Neural cell (in vitro differentiated cells): Measurements from ENCODE around the gene TMEM125. TPM values are rescaled to one million over a fixed set of nuclear protein-coding genes. Genes with fewer than 3 reads are reported as not detected.

Experiments
- H2AFZ ChIP-seq: fragments of 200-600, 300-800 bp; sonication (generic), shearing (Covaris generic); 2 replicates; pipeline ENCODE4 v1.6.0; 2014; ENCODE audit warnings: low read depth, mild to moderate bottlenecking, antibody characterized with exemption, low read length, moderate library complexity
- H3F3A ChIP-seq: fragments of 200-600 bp; shearing (Covaris generic); 2 replicates; pipeline ENCODE4 v1.6.1; 2016; ENCODE audit warnings: mild to moderate bottlenecking, moderate library complexity, mixed read lengths, antibody characterized with exemption, low read length; ENCODE audit not compliant: insufficient read depth, poor library complexity, severe bottlenecking
- H3K27ac ChIP-seq: fragments of 200-600, 300-800 bp; sonication (generic), shearing (Covaris generic); 2 replicates; pipeline ENCODE4 v1.5.1; 2014; ENCODE audit warnings: mild to moderate bottlenecking, low read length, moderate library complexity
- H3K27me3 ChIP-seq: fragments of 300-800, 200-600 bp; sonication (generic), shearing (Covaris generic); 2 replicates; pipeline ENCODE4 v1.6.0; 2014; ENCODE audit warnings: mild to moderate bottlenecking, low read depth, low read length, moderate library complexity; ENCODE audit not compliant: insufficient read depth
- H3K36me3 ChIP-seq: fragments of 300-800, 200-600 bp; sonication (generic), shearing (Covaris generic); 2 replicates; pipeline ENCODE4 v1.5.1; 2014; ENCODE audit warnings: mild to moderate bottlenecking, antibody characterized with exemption, low read length, moderate library complexity; ENCODE audit not compliant: insufficient read depth
- H3K4me2 ChIP-seq: fragments of 300-800, 200-600 bp; sonication (generic), shearing (Covaris generic); 2 replicates; pipeline ENCODE4 v1.6.0; 2014; ENCODE audit warnings: mild to moderate bottlenecking, low read length
- H3K4me3 ChIP-seq: fragments of 300-800, 200-600 bp; sonication (generic), shearing (Covaris generic); 2 replicates; pipeline ENCODE4 v1.5.1; 2014; ENCODE audit warnings: mild to moderate bottlenecking, low read length, moderate library complexity
- H3K79me2 ChIP-seq: fragments of 200-600 bp; shearing (Covaris generic); replicated peaks from 2 replicates; pipeline ENCODE4 v1.6.0; 2014; ENCODE audit warnings: mild to moderate bottlenecking, low read length, moderate library complexity; ENCODE audit not compliant: insufficient read depth
- H3K9ac ChIP-seq: fragments of 300-800, 200-600 bp; sonication (generic), shearing (Covaris generic); 2 replicates; pipeline ENCODE4 v1.6.1; 2016; ENCODE audit warnings: mild to moderate bottlenecking, low read length, mixed read lengths
- H3K9me2 ChIP-seq: fragments of 200-600 bp; shearing (Covaris generic); 2 replicates; pipeline ENCODE4 v1.6.1; 2016; ENCODE audit warnings: mild to moderate bottlenecking, low read length, mixed read lengths; ENCODE audit not compliant: insufficient read depth
- H3K9me3 ChIP-seq: fragments of 200-600, 300-800 bp; sonication (generic), shearing (Covaris generic); 2 replicates; pipeline ENCODE4 v1.6.1; 2016; ENCODE audit warnings: mild to moderate bottlenecking, mixed run types, low read length, moderate library complexity, mixed read lengths
- H4K20me1 ChIP-seq: fragments of 200-600 bp; shearing (Covaris generic); 2 replicates; pipeline ENCODE4 v1.6.1; 2016; ENCODE audit warnings: mild to moderate bottlenecking, mixed run types; ENCODE audit not compliant: insufficient read depth
- CTCF ChIP-seq: fragments of 450-650 bp; IDR thresholded peaks from 2 replicates; pipeline ENCODE4 v1.5.1; 2014; ENCODE audit warnings: antibody characterized with exemption, mild to moderate bottlenecking, moderate library complexity; ENCODE audit not compliant: poor library complexity, severe bottlenecking
- EP300 ChIP-seq: fragments of 450-650 bp; conservative IDR thresholded peaks from 2 replicates; pipeline ENCODE4 v1.6.1; 2014; ENCODE audit warnings: antibody characterized with exemption, mild to moderate bottlenecking, moderate library complexity; ENCODE audit not compliant: poor library complexity, severe bottlenecking
- EZH2 ChIP-seq: fragments of 200-600, 300-800 bp; shearing (Covaris generic), sonication (generic); IDR thresholded peaks from 2 replicates; pipeline ENCODE4 v1.6.1; 2014; ENCODE audit warnings: antibody characterized with exemption, low read length, borderline replicate concordance, mild to moderate bottlenecking; ENCODE audit not compliant: insufficient read depth, poor library complexity, severe bottlenecking
- MXI1 ChIP-seq: fragments of 450-650 bp; conservative IDR thresholded peaks from 2 replicates; pipeline ENCODE4 v1.6.1; 2014; ENCODE audit warnings: antibody characterized with exemption, mild to moderate bottlenecking; ENCODE audit not compliant: poor library complexity, severe bottlenecking
- POLR2AphosphoS5 ChIP-seq: IDR thresholded peaks from 2 replicates; pipeline ENCODE4 v1.6.1; 2012
- RAD21 ChIP-seq: fragments of 450-650 bp; conservative IDR thresholded peaks from 2 replicates; pipeline ENCODE4 v1.6.1; 2014; ENCODE audit warnings: antibody characterized with exemption, mild to moderate bottlenecking, moderate library complexity
- SMC3 ChIP-seq: fragments of 450-650 bp; conservative IDR thresholded peaks from 2 replicates; pipeline ENCODE4 v1.6.1; 2014; ENCODE audit warnings: antibody characterized with exemption, mild to moderate bottlenecking, moderate library complexity; ENCODE audit not compliant: poor library complexity
- TAF1 ChIP-seq: IDR thresholded peaks from 2 replicates; pipeline ENCODE4 v1.6.1; 2012; ENCODE audit warnings: low read depth
- polyA plus RNA-seq: library from polyadenylated mRNA; depleted of rRNA; stranded (reverse); fragments of >200 nt; gene quantifications from 2 replicates; pipeline ENCODE4 v1.2.3, GENCODE V29; 2014
- TF ChIP-seq, protein P1 (sequence below): IDR thresholded peaks from 2 replicates; pipeline ENCODE4 v1.6.1; 2012; ENCODE audit warnings: borderline replicate concordance

The TMEM125 gene
- polyA plus RNA-seq, 1 donor from 2014 or later = not detected

GRCh38 chr1:43315963-43316737 lies 46.4 kb downstream of the TMEM125 start:
- no peak for TF ChIP-seq CTCF
- TF ChIP-seq, protein P1, sequence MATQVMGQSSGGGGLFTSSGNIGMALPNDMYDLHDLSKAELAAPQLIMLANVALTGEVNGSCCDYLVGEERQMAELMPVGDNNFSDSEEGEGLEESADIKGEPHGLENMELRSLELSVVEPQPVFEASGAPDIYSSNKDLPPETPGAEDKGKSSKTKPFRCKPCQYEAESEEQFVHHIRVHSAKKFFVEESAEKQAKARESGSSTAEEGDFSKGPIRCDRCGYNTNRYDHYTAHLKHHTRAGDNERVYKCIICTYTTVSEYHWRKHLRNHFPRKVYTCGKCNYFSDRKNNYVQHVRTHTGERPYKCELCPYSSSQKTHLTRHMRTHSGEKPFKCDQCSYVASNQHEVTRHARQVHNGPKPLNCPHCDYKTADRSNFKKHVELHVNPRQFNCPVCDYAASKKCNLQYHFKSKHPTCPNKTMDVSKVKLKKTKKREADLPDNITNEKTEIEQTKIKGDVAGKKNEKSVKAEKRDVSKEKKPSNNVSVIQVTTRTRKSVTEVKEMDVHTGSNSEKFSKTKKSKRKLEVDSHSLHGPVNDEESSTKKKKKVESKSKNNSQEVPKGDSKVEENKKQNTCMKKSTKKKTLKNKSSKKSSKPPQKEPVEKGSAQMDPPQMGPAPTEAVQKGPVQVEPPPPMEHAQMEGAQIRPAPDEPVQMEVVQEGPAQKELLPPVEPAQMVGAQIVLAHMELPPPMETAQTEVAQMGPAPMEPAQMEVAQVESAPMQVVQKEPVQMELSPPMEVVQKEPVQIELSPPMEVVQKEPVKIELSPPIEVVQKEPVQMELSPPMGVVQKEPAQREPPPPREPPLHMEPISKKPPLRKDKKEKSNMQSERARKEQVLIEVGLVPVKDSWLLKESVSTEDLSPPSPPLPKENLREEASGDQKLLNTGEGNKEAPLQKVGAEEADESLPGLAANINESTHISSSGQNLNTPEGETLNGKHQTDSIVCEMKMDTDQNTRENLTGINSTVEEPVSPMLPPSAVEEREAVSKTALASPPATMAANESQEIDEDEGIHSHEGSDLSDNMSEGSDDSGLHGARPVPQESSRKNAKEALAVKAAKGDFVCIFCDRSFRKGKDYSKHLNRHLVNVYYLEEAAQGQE = no peak
- TF ChIP-seq RAD21 = no peak
- no peak for TF ChIP-seq MXI1
- no peak for TF ChIP-seq POLR2AphosphoS5
- TF ChIP-seq EZH2 = no peak
- no peak for TF ChIP-seq SMC3
- no peak for TF ChIP-seq EP300
- H2AFZ ChIP-seq = no peak overlapping the region

DNA sequence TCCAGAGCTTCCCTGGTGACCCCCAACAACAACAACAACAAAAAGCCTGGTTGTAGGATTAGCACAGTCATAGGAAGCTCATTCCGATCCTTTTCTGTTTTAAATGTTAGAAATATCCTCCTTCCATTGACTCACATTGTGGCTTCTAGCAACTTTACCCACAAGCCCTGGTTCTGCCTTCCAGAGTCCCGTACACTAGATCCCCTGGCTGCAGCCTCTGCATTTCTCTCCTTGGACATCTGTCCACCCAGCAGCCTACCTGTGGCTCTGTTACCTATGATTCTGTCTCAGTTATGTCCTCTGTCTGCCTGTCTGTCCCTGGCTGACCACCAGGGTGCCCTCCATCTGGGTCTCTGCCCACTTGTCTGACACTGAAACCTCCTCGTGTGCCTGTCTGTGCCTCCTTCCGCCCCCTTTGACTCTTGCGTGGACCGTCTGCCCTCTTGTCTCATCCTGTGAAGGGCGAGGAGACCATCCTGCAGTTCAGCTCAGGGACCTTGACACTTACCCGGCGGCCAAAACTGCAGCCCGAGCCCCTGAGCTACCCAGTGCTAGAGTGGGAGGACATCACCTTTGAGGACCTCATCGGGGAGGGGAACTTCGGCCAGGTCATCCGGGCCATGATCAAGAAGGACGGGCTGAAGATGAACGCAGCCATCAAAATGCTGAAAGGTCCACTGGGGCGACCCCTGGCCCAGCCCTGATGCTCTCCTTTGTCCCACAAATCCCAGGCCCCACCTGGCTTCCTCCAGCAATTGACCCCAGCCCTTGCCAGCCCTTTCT lies 47.1 kb downstream of the TMEM125 start:
- no peak overlapping the region for H2AFZ ChIP-seq
- H4K20me1 ChIP-seq = no peaks in the 10 kb centered on the region
- no peaks in the 10 kb centered on the region for H3K9me2 ChIP-seq
- no peaks in the 10 kb centered on the region for H3K9me3 ChIP-seq
- no peak overlapping the region for H3K4me2 ChIP-seq
- no peaks in the 10 kb centered on the region for H3K36me3 ChIP-seq
- H3K79me2 ChIP-seq = no peaks in the 10 kb centered on the region
- no peak overlapping the region for H3K4me3 ChIP-seq
- no peak for TF ChIP-seq TAF1
- TF ChIP-seq EP300 = no peak
- TF ChIP-seq POLR2AphosphoS5 = no peak
- TF ChIP-seq RAD21 = no peak
- TF ChIP-seq MXI1 = no peak
- no peak for TF ChIP-seq SMC3
- TF ChIP-seq, protein P1 = no peak
- no peak for TF ChIP-seq EZH2
- no peak for TF ChIP-seq CTCF
- no peak overlapping the region for H3K27ac ChIP-seq
- no peak overlapping the region for H3K9ac ChIP-seq
- no peaks in the 10 kb centered on the region for H3K27me3 ChIP-seq
- no peaks in the 10 kb centered on the region for H3F3A ChIP-seq

More at GRCh38 chr1:43315963-43316737, 46.4 kb downstream of the TMEM125 start:
- no peaks in the 10 kb centered on the region for H3F3A ChIP-seq
- no peaks in the 10 kb centered on the region for H3K9me2 ChIP-seq
- H3K36me3 ChIP-seq = no peaks in the 10 kb centered on the region
- H3K27me3 ChIP-seq = no peaks in the 10 kb centered on the region
- no peaks in the 10 kb centered on the region for H3K9me3 ChIP-seq
- no peak overlapping the region for H3K4me3 ChIP-seq
- H3K27ac ChIP-seq = no peak overlapping the region
- no peak overlapping the region for H3K4me2 ChIP-seq
- no peak overlapping the region for H3K9ac ChIP-seq
- H4K20me1 ChIP-seq = no peaks in the 10 kb centered on the region
- no peaks in the 10 kb centered on the region for H3K79me2 ChIP-seq
